ENCODE measurements around the gene SCD. TPM values are rescaled to one million over a fixed set of nuclear protein-coding genes. Genes with fewer than 3 reads are reported as not detected.

Gene SCD
- total and polyA plus RNA-seq, 12 donors = 44.2 to 979 (median 221) TPM

DNA sequence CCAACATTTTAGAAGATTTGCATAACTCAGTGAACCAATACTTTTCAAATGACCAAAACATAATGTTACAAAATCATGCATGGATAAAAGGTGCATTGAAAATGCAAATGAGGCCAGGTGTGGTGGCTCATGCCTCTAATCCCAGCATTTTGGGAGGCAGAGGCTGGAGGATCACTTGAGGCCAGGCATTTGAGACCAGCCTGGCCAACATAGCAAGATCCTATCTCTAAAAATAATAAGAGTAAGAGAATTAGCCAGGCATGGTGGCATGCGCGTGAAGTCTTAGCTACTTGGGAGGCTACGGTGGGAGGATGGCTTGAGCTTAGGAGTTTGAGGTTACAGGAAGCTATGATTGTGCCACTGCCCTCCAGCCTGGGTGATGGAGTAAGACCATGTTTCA, 33.4 kb downstream of the SCD start:
- no peak for TF ChIP-seq POLR2A (IDR thresholded peaks at IDR 0.05)
- TF ChIP-seq, protein P1, sequence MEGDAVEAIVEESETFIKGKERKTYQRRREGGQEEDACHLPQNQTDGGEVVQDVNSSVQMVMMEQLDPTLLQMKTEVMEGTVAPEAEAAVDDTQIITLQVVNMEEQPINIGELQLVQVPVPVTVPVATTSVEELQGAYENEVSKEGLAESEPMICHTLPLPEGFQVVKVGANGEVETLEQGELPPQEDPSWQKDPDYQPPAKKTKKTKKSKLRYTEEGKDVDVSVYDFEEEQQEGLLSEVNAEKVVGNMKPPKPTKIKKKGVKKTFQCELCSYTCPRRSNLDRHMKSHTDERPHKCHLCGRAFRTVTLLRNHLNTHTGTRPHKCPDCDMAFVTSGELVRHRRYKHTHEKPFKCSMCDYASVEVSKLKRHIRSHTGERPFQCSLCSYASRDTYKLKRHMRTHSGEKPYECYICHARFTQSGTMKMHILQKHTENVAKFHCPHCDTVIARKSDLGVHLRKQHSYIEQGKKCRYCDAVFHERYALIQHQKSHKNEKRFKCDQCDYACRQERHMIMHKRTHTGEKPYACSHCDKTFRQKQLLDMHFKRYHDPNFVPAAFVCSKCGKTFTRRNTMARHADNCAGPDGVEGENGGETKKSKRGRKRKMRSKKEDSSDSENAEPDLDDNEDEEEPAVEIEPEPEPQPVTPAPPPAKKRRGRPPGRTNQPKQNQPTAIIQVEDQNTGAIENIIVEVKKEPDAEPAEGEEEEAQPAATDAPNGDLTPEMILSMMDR (IDR thresholded peaks at IDR 0.05) = no peak
- H3K9me3 ChIP-seq (replicated peaks in 1 of 3) = no peaks in the 10 kb centered on the region
- no peaks in the 10 kb centered on the region for H3K27me3 ChIP-seq
- 93 to 99% (median 96%) methylated on average over 3 of the region's 3 CpGs for WGBS, 4 donors
- intact Hi-C loops (cut with DNase I) = no loop called here
- H3K4me1 ChIP-seq (replicated peaks in 1 of 2) = peaks cover 7 to 9% of the 10 kb centered on the region in 2 donors
- H3K4me3 ChIP-seq = no peak overlapping the region
- H3K36me3 ChIP-seq (replicated peaks in 1 of 2) = no peaks in the 10 kb centered on the region
- no peak for DNase-seq
- no peak overlapping the region for H3K27ac ChIP-seq

DNA sequence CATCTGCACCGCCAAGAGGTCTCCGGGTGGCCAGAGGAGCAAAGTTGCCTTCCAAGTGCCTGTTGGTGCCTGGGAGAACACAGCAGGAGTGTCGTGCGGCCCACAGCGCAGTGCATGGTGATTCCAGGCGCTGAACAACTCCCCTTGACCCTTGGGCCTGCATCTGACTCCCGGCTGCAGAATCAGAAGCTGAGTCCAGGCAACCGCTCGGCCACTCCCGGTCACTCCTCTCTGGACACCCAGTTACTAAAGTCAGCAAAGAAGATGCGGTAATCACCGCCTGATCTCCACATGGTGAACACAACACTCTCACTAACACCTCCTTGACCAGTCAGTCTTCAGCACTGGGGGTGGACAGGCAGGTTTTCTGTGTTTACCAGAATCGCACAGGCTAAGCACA, 35.5 kb downstream of the SCD start:
- no peaks in the 10 kb centered on the region for H3K9me3 ChIP-seq (replicated peaks in 1 of 3)
- no peak for DNase-seq
- 96 to 100% (median 97%) methylated on average over 1 to 13 of the region's 13 CpGs for WGBS, 4 donors
- H3K4me1 ChIP-seq (replicated peaks in 1 of 2) = peaks cover 5 to 7% of the 10 kb centered on the region in 2 donors
- TF ChIP-seq, protein P1 (IDR thresholded peaks at IDR 0.05) = no peak
- TF ChIP-seq POLR2A (IDR thresholded peaks at IDR 0.05) = no peak
- no peak overlapping the region for H3K27ac ChIP-seq
- no peak overlapping the region for H3K4me3 ChIP-seq
- no peaks in the 10 kb centered on the region for H3K27me3 ChIP-seq
- no peaks in the 10 kb centered on the region for H3K36me3 ChIP-seq (replicated peaks in 1 of 2)
- intact Hi-C loops (cut with DNase I) = no loop called here

DNA sequence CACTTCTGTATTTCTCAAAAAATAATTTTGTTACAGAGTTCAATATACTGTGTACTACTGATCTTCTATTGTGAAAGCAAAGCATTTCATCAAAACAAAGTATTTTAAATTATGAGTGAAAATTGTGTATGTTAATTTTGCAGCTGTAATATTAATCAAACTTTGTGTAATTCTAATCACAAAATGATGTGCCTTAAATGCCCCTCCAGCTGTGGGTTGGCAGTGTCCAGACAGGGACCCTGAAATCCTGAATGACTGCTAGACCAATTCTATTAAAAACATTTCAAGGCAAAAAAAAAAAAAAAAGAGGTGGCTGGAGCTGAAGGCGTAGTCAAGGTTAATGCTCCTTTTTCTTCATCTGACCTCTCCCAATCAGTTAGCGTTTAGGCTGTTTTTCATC, 36.2 kb downstream of the SCD start:
- intact Hi-C loops (cut with DNase I) = no loop called here
- no peak for TF ChIP-seq POLR2A (IDR thresholded peaks at IDR 0.05)
- TF ChIP-seq, protein P1 (IDR thresholded peaks at IDR 0.05) = no peak
- no peaks in the 10 kb centered on the region for H3K36me3 ChIP-seq (replicated peaks in 1 of 2)
- H3K27me3 ChIP-seq = no peaks in the 10 kb centered on the region
- H3K27ac ChIP-seq = no peak overlapping the region
- peaks cover 5 to 7% of the 10 kb centered on the region in 2 donors for H3K4me1 ChIP-seq (replicated peaks in 1 of 2)
- H3K4me3 ChIP-seq = no peak overlapping the region
- DNase-seq = no peak
- WGBS, 4 donors = 45 to 60% (median 52%) methylated on average over 2 of the region's 2 CpGs
- no peaks in the 10 kb centered on the region for H3K9me3 ChIP-seq (replicated peaks in 1 of 3)

GRCh38 chr10:100391163-100392002, 44.4 kb downstream of the SCD start:
- H3K27me3 ChIP-seq = no peaks in the 10 kb centered on the region
- 64 to 74% (median 67%) methylated on average over 4 of the region's 4 CpGs for WGBS, 4 donors
- intact Hi-C loops (cut with DNase I) = no loop called here
- no peak overlapping the region for H3K4me3 ChIP-seq
- no peaks in the 10 kb centered on the region for H3K36me3 ChIP-seq (replicated peaks in 1 of 2)
- peaks cover 8 to 11% of the 10 kb centered on the region in 2 donors for H3K4me1 ChIP-seq (replicated peaks in 1 of 2)
- DNase-seq = no peak
- H3K27ac ChIP-seq = peak overlapping the region in 1 of 5 donors; percentile 22
- H3K9me3 ChIP-seq (replicated peaks in 1 of 3) = no peaks in the 10 kb centered on the region
- no peak for TF ChIP-seq POLR2A (IDR thresholded peaks at IDR 0.05)
- TF ChIP-seq, protein P1 (IDR thresholded peaks at IDR 0.05) = no peak

All from adrenal gland (tissue), 12 donors.